Measurements from ENCODE around the gene ASB3. TPM values are rescaled to one million over a fixed set of nuclear protein-coding genes. Genes with fewer than 3 reads are reported as not detected.

ASB3 gene
- total RNA-seq, 1 experiment from 2014 or later = 23.1 TPM

GRCh38 chr2:53750041-53750768, 36.5 kb downstream of the ASB3 start:
- Mint-ChIP-seq H3K4me1 (peaks cover 0 to 8% of the 10 kb centered on the region in 2 experiments; a peak in 2 of 4 replicates), H3K27ac (no peak overlapping the region), H3K9me3 (no peaks in the 10 kb centered on the region), H3K27me3 (ENCODE audit: low read depth) (no peaks in the 10 kb centered on the region), H3K4me3 (no peak overlapping the region), H3K36me3 (ENCODE audit: insufficient read depth in 1 of 3, low read depth in 3 of 3) (peaks cover 0 to 35% (median 29%) of the 10 kb centered on the region in 3 experiments)
- H3K9ac ChIP-seq (ENCODE audit: extremely low read depth, insufficient read length, low read length) = no peak overlapping the region
- no peak overlapping the region for H3K23ac ChIP-seq (ENCODE audit: insufficient read length, low read depth, low read length)
- H3K27ac ChIP-seq (ENCODE audit: insufficient read length, low read depth, low read length) = no peak overlapping the region
- H3K56ac ChIP-seq (ENCODE audit: insufficient read length, low read depth, low read length) = no peak overlapping the region
- H2BK20ac ChIP-seq (ENCODE audit: low read depth, low read length, poor library complexity, severe bottlenecking) = no peak overlapping the region
- no peak overlapping the region for H2BK120ac ChIP-seq (ENCODE audit: low read depth, low read length, poor library complexity, severe bottlenecking)
- H2AK5ac ChIP-seq (ENCODE audit: insufficient read length, low read length) = no peak overlapping the region
- H4K8ac ChIP-seq (replicated peaks; ENCODE audit: insufficient read length, low read depth, low read length) = no peak overlapping the region
- H4K20me1 ChIP-seq (ENCODE audit: control insufficient read depth, insufficient read depth, insufficient read length) = no peaks in the 10 kb centered on the region
- no peaks in the 10 kb centered on the region for H3K23me2 ChIP-seq (ENCODE audit: insufficient read length, low read depth, low read length, poor library complexity, severe bottlenecking)
- no peak overlapping the region for H4K5ac ChIP-seq (ENCODE audit: insufficient read length, low read depth, low read length)
- no peak overlapping the region for H3K4ac ChIP-seq (ENCODE audit: low read depth, low read length)
- no peak overlapping the region for H3K18ac ChIP-seq (ENCODE audit: insufficient read length, low read depth, low read length)
- no peaks in the 10 kb centered on the region for H3K4me1 ChIP-seq (ENCODE audit: insufficient read depth, low read length)
- no peak overlapping the region for H3K14ac ChIP-seq (ENCODE audit: insufficient read depth, low read length)
- WGBS (ENCODE audit: extremely low coverage, insufficient read length, low lambda C conversion rate) = no CpG with 5 or more reads among the region's 4 CpGs
- H3K79me1 ChIP-seq (ENCODE audit: insufficient read depth, low read depth, low read length, poor library complexity, severe bottlenecking) = no peaks in the 10 kb centered on the region
- H2BK12ac ChIP-seq (ENCODE audit: insufficient read length, low read depth, low read length) = no peak overlapping the region
- H4K91ac ChIP-seq (ENCODE audit: insufficient read length, low read depth, low read length) = no peak overlapping the region
- H3T11ph ChIP-seq (ENCODE audit: low read length) = no peak overlapping the region
- H2BK5ac ChIP-seq (ENCODE audit: insufficient read length, low read length) = no peak overlapping the region
- H3K27me3 ChIP-seq (ENCODE audit: insufficient read depth, low read length) = no peaks in the 10 kb centered on the region
- DNase-seq = no peak
- no peak overlapping the region for H3K4me2 ChIP-seq (ENCODE audit: insufficient read depth, insufficient read length, low read length)
- no peaks in the 10 kb centered on the region for H3K9me3 ChIP-seq (ENCODE audit: control insufficient read depth, low read depth, low read length)
- no peak for TF ChIP-seq CTCF (conservative IDR thresholded peaks at IDR 0.05)
- no peaks in the 10 kb centered on the region for H3K79me2 ChIP-seq (ENCODE audit: insufficient read depth, low read length)
- no peak overlapping the region for H2AFZ ChIP-seq (ENCODE audit: low read length)
- H2BK15ac ChIP-seq (ENCODE audit: low read depth, low read length) = no peak overlapping the region

Measured in H9 (cell line).